GM21381 (cell line): ENCODE results near the gene GRHPR.
"Not testable (repeated sequence)": the region's sequence is repeated elsewhere in the genome, so short reads cannot be mapped to it uniquely, and the experiment has no call there.

ENCODE experiments used
- ATAC-seq: cut with Tn5 transposase; IDR thresholded peaks from one replicate; pipeline ENCODE4 v1.9.1; 2021; ENCODE audit warnings: mild to moderate bottlenecking, moderate library complexity; ENCODE audit not compliant: unreplicated experiment

Gene GRHPR

DNA sequence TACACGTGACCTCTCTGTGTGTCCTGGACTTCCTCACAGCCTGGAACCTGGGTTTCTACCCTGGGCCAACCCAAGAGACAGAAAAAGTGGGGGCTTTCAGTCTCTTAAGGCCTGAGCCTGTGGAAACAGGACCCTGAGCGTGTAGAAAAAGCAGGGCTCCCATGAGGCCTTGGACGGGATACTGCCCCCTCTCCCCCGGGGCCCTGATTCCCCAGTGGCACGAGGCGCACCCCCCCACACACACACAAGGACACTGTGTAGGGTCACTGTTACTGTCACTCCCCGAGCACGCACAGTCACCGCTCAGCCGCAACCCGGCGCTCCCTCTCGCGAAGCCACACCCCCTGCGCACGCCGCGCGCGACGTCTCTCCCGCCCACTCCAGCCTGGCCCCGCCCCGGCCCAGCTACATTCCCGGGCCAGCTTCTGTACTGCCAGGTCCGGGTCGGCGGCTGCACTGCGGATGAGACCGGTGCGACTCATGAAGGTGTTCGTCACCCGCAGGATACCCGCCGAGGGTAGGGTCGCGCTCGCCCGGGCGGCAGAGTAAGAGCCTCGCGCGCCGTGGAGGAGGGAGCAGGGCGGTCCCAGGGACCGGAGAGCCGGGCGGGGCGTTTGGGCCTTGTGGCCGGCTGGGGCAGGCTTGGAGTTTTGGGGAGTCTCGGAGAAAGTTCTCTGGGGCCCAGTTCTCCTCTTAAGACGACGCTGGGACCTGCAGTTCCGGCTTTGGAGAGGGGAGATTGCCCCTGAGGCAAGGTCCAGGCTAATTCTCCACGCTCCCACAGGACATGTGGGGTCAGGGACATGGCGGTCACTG is at the start of gene GRHPR:
Gene GRHPR, plus strand, starts transcription at position 408 of the 816 bp plus-strand sequence. Its CDS starts 55 bp downstream, at position 463.
- ATAC-seq = peak; percentile 92

GRCh38 chr9:37372839-37373238 is 49.7 kb upstream of the GRHPR start:
- no peak for ATAC-seq

- ATAC-seq = no peak
Measured at GRCh38 chr9:37373621-37374020, 48.9 kb upstream of the GRHPR start.

DNA sequence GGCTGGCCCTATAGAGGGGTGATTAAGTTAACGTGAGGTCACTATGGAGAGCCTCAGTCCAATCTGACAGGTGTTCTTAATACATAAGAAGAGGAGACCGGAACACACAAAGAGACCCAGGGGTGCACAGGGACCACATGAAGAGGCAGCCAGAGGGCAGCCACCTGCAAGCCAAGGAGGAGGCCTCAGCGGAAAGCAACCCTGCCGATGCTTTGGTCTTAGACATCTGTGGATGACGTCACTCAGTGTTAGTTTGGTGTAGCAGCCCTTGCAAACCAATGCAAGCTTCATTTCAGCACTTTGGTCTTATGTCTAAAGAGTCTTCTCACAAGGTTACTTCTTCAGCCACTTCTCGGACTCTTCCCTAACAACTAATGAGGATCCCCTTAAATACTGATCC is 47.6 kb upstream of the GRHPR start:
- peak; percentile 21 for ATAC-seq

GRCh38 chr9:37377688-37378612 is 44.5 kb upstream of the GRHPR start:
- no peak for ATAC-seq

DNA sequence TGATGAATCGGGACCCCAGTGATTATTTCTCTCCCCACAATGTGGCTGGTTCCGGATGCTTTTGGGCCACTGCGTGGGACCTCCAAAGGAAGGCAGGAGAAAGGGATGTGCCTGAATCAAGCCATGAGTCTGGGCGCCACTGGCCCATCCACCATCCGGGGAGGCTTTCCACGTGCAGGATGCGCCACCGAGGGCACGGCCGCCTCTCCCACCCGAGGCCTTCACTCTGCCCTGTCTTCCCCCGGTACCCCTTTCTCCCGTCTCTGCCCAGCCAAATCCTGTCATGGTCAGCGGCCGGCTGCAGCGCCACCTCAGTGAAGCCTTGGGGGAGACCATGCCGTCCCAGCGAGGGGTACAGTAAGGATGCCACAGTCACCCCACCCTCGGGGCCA is 43.9 kb upstream of the GRHPR start:
- ATAC-seq = no peak

DNA sequence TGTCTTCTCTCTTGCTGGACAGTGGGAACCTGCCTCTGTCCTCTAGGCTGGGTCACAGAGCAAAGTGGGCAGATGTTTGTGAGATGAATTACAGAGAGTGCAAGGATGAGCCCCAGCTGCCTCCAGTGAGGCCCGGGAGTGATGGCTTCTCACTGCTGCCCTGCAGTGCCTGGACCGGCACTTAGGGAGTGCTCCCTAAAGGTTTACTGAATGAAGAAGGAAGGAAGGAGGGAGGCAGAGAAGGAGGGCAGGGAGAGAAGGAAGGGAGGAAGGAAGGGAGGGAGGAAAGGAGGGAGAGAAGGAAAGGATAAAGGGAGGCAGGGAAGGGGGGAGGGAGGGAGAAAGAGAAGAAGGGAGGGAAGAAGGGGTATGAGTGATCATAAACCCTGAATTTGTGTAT is 42.7 kb upstream of the GRHPR start:
- ATAC-seq = no peak

DNA sequence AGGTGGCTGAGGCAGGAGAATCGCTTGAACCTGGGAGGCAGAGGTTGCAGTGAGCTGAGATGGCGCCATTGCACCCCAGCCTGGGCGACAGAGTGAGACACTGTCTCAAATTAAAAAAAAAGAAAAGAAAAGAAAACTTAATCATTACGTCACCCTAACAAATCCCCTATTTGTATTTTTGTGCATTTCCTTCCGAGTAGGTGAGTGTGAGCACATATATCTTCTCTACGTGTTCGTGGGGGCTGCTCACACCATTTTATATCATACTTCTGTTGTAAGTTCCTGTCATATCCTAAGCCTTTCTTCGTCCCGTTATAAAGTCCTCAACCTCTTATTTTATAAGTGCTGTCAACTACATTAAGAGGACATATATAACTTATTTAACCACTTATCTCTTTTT is 41.9 kb upstream of the GRHPR start:
- ATAC-seq = no peak

- ATAC-seq = no peak
Measured at GRCh38 chr9:37381094-37381741, 41.3 kb upstream of the GRHPR start.

DNA sequence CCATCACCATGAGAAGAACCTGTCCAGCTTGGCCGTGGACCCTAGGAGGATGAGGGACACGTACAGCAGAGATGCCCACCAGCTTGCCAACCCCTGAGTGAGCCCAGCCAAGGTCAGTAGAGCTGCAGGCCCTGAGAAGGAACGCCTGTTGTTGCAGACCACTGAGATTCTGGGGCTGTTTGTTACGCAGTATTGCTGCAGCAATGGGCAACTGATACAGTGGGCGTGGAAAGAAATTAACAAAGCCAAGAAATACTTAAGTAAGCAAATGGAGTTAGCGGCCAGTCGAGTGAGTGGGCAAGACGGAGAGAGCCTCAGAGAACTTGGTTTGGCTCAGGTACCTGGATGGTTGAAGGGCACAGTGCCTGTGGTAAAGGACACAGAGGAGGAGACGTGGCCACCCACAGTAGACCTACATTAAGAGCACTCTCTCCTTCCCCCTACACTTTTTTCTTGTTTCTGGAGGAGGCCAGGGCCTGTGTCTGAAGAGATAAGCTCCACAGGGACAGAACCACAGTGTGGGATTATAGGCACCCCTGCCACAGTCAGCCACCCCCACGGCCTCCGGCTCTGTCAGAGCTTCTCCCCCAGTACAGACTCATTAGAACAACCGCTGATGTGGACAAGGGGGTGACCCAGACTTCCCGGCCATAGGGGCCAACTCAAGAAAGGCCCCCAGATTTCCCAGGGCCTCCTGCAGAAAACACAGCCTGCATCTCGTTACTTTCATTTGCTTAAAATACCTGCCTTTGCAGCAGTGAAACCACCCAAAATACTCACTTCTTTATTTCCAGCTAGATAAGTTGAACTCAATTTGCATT is 40.1 kb upstream of the GRHPR start:
- ATAC-seq = no peak

DNA sequence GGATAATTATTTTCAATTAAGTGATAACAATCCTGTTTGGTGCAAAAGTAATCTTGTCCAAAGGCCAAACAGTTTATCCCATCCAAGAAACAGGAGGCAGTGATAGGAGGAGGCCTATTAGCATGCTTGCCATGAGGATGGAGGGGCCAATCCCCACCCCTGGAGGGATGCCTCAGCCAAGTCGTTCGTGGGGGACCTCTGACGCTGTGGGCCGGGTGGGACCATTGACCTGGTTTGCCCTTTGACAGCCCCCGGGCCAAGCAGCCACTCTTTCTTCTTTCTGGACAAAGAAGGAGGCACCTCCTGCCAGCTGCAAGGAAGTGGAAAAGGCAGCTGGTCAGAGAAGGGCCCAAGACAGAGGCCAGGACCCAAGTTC is 39.5 kb upstream of the GRHPR start:
- no peak for ATAC-seq

- ATAC-seq = no peak
Measured at GRCh38 chr9:37383393-37383792, 39.1 kb upstream of the GRHPR start.

DNA sequence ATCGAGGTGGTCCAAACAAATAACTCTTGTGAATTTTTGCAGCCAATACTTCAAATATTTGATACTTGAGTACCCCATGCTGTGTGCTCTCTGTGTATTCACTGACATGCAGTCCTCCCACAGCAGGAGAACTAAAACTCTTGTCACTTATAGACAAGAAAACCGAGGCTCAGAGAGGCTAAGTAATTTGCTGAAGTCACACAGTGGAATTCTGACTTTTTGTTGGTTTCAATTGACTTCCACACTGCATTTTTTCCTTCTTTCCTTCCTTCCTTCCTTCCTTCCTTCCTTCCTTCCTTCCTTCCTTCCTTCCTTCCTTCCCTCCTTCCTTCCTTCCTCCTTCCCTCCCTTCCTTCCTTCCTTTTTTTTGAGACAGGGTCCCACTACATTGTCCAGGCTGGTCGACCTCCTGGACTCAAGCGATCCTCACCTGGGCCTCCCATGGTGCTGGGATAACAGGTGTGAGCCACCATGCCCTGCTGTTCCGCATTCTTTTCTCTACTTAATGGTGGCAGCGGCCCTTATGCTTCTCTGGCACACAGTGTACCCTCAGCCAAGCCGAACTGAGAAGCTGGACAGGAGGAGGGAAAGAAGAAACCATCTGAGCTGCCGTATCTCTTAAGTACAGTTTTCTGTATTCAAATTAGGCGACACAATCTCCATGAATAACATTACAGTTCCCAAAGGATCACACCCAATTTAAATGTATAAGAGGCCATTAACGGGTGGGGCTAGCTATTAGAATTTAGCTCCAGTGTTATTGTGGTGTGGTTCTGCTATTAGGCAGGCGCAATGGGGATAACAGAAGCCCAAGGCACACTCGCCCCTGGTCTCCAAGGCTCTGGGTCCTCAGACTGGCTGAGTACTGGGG is 38.4 kb upstream of the GRHPR start:
- no peak for ATAC-seq

- no peak for ATAC-seq
Measured at GRCh38 chr9:37385286-37385685, 37.2 kb upstream of the GRHPR start.

- ATAC-seq = no peak
Measured at GRCh38 chr9:37386988-37387387, 35.5 kb upstream of the GRHPR start.

GRCh38 chr9:37390759-37391158 is 31.7 kb upstream of the GRHPR start:
- peak; percentile 89 for ATAC-seq

DNA sequence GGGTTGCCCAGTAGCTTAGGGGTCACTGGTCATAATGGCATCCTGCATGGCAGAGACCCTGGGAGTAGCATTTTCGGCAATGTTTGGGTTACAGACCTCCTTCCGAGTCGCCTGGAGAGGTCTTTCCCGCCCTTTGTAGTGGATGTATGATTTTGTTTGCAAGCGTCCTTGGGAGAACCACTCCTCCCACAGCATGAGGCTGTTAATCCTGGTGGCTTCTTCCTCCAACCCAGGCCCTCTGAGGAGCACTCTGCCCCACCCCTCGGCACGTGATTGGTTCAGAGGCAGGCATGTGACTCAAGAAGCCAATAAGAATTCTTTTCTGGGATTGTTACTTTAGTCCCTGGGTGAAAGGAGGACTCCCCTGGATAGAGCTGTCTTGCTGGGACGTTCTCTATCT is 30.2 kb upstream of the GRHPR start:
- no peak for ATAC-seq

DNA sequence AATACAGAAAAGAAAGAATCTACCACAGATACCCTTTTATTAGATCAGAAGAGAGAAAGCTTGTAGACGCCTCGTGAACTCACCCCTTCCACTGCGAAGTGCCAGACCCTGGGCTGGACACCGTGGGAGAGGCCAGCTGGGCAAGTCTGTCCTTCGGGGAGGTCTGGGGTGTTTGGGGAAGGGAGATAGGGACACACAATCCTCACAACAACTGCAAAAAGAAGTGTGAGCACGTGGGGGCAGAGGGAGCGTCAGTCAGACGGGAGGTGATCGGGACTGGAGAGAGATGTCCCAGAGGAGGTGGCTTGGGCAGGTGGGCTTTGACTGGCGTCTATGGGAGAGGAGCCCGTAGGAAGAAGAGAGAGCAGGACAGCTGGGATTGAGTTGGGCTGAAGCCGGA is 27.3 kb upstream of the GRHPR start:
- no peak for ATAC-seq

DNA sequence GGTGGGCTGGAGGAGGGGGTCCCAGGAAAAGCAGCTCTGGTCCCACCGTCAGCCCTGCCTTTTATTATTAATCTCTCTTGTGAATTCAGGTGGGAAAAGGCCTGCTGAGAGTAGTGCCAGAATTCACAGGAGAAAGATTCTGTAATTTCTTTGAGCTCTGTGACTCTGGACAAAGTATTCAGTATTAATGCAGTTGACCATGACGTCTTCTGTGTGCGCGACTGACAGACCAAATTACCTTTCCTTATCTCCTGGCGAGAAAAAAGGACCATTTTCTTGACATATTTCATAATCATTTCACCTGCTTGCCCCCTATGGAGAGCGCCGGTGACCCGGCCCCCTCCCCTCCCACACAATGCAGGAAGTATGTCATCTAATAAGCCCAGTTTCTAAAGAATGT is 26.8 kb upstream of the GRHPR start:
- ATAC-seq = no peak

GRCh38 chr9:37397948-37398347 is 24.5 kb upstream of the GRHPR start:
- not testable (repeated sequence) for ATAC-seq
